HepG2 (cell line): Measurements from ENCODE around the gene AADACL4. TPM values are rescaled to one million over a fixed set of nuclear protein-coding genes. Genes with fewer than 3 reads are reported as not detected.

Experiments
- ZNF646 ChIP-seq: sonication (generic); formaldehyde crosslinking; IDR thresholded peaks from 2 replicates; pipeline ENCODE4 v1.9.0; 2021; ENCODE audit warnings: mild to moderate bottlenecking, missing genetic modification reagents
- ZNF704 ChIP-seq: sonication (generic); formaldehyde crosslinking; IDR thresholded peaks from 2 replicates; pipeline ENCODE4 v1.8.1; 2023; ENCODE audit warnings: mild to moderate bottlenecking, inconsistent platforms, moderate library complexity, missing genetic modification reagents, borderline replicate concordance
- polyA plus RNA-seq, 8 experiments: library from polyadenylated mRNA; depleted of rRNA in 3 of 8; stranded (reverse) in 7 of 8; unstranded in 1 of 8; fragments of >200 nt; fragmentation: Illumina TruSeq in 4 of 8; extraction: Trizol in 4 of 8; gene quantifications; 2 replicates each; pipeline versions ENCODE4 v1.2.1 to v1.2.3, GENCODE V29; 2011 to 2016; ENCODE audit warnings: low read depth in 4 of 8, missing spikeins in 1 of 8, mixed read lengths in 1 of 8; ENCODE audit not compliant: insufficient read depth in 1 of 8
- total RNA-seq, 5 experiments: library from RNA; depleted of rRNA; stranded (reverse); fragments of >200 nt; fragmentation: Illumina TruSeq; extraction: Trizol; gene quantifications; 2 replicates each; pipeline ENCODE4 v1.2.3, GENCODE V29; 2016; ENCODE audit warnings: low read depth in 1 of 5

AADACL4 gene
- total and polyA plus RNA-seq, 2 of the 13 experiments (the other 11 are each of a cell fraction or from before 2014, with no cell fraction given), result not detected

GRCh38 chr1:12617901-12618660 is 25.8 kb upstream of the AADACL4 start, which contains the start of gene DHRS3 (continued):
- no peak for TF ChIP-seq ZNF704 (CRISPR knock-in tag)
- TF ChIP-seq ZNF646 (CRISPR knock-in tag), result no peak
- TF ChIP-seq, all 625 proteins: peak for 154
